Body of pancreas (tissue), 4 donors: Measurements from ENCODE around the gene SLC25A29. TPM values are rescaled to one million over a fixed set of nuclear protein-coding genes. Genes with fewer than 3 reads are reported as not detected.

Experiments
- ATAC-seq: fragments of 150-250 bp; one replicate; pipeline ENCODE4 v1.9.1; 2016
- DNase-seq, 4 donors: peaks; one replicate each; pipeline ENCODE4 v3.0.0-alpha.2; 2019
- H3K27ac ChIP-seq, 4 donors: fragments of 200-600 bp; sonication (generic); 1 replicate in 3 of 4; 2 replicates in 1 of 4; pipeline versions ENCODE4 v1.5.1 to v1.6.1; 2016 to 2019; ENCODE audit warnings: mild to moderate bottlenecking in 1 of 4, mixed read lengths in 1 of 4, moderate library complexity in 1 of 4
- H3K27me3 ChIP-seq, 2 donors: fragments of 200-600 bp; sonication (generic); one replicate each; pipeline ENCODE4 v1.6.0; 2016; ENCODE audit warnings: mild to moderate bottlenecking in 1 of 2
- H3K36me3 ChIP-seq, 2 donors: fragments of 200-600 bp; sonication (generic); replicated peaks in 1 of 2; 2 replicates each; pipeline ENCODE4 v1.5.1; 2016; ENCODE audit warnings: low read depth in 2 of 2; ENCODE audit not compliant: insufficient read depth in 1 of 2
- H3K4me1 ChIP-seq: fragments of 200-600 bp; sonication (generic); one replicate; pipeline ENCODE4 v1.6.0; 2016
- H3K4me3 ChIP-seq, 2 donors: fragments of 200-600 bp; sonication (generic); 1 replicate in 1 of 2; 2 replicates in 1 of 2; pipeline ENCODE4 v1.5.1; 2016 to 2019
- H3K9me3 ChIP-seq, 3 donors: fragments of 200-600 bp; sonication (generic); 1 replicate in 2 of 3; 2 replicates in 1 of 3; pipeline ENCODE4 v1.5.1; 2016
- POLR2A ChIP-seq, 3 donors: fragments of 450-650 bp; IDR thresholded peaks; one replicate each; pipeline ENCODE4 v1.6.1; 2016; ENCODE audit warnings: antibody characterized with exemption in 3 of 3, mild to moderate bottlenecking in 2 of 3
- WGBS, 2 donors: methylation state at CpG; one replicate each; pipeline ENCODE4 v1.1.5; 2017; 5-methylcytosine and 5-hydroxymethylcytosine counted together
- intact Hi-C: fragments of 100-400 bp; cut with DNase I; formaldehyde crosslinking; loops from one replicate; pipeline ENCODE4 v1.15.1; 2023
- total RNA-seq, 2 donors: library from RNA; depleted of rRNA; stranded (reverse); fragments of >200 nt; gene quantifications; one replicate each; pipeline ENCODE4 v1.1.0, GENCODE V29; 2016
- TF ChIP-seq, protein P1 (sequence below), 7 experiments: fragments of 450-650 bp in 4 of 7; fragments of 200-600 bp in 3 of 7; sonication (generic) in 3 of 7; IDR thresholded peaks; one replicate each; pipeline ENCODE4 v1.5.1; 2016 to 2019; ENCODE audit warnings: antibody characterized with exemption in 7 of 7

The SLC25A29 gene
- total RNA-seq, 2 donors from 2014 or later = 25.2 to 63.9 TPM

DNA sequence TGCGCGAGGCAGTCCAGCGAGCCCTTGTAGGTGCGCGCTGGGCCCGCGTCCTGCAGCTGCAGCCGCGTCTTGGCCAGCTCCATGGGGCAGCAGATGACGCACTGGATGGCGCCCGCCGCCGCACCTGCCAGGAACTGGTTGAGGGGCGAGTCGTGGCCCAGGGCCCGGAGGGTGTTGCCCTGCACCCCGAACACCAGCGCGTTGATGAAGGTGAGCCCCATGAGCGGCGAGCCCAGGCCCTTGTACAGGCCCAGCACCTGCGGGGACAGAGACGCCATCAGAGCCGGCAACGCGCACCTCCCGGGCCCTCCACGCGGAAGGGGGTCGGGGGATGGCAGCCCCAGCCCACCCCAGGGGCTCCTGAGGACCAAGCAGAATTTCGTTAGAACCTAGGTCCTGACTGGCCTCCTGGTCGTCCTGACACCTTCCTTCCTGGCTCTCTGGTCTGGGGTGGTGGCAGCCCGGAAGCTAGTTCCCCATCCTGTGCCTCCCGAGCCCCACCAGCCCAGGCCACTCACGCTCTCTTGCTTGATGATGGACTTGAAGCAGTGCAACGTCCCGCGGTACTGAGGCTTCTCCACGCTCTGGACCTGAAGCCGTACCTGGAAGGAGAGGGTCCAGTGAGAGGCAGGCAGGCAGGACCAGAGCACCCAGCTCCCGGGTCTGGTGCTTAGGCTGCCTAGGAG is 13.3 kb downstream of the SLC25A29 start:
- no peak overlapping the region for H3K4me3 ChIP-seq
- no peak for TF ChIP-seq POLR2A (IDR thresholded peaks at IDR 0.05)
- TF ChIP-seq, protein P1, sequence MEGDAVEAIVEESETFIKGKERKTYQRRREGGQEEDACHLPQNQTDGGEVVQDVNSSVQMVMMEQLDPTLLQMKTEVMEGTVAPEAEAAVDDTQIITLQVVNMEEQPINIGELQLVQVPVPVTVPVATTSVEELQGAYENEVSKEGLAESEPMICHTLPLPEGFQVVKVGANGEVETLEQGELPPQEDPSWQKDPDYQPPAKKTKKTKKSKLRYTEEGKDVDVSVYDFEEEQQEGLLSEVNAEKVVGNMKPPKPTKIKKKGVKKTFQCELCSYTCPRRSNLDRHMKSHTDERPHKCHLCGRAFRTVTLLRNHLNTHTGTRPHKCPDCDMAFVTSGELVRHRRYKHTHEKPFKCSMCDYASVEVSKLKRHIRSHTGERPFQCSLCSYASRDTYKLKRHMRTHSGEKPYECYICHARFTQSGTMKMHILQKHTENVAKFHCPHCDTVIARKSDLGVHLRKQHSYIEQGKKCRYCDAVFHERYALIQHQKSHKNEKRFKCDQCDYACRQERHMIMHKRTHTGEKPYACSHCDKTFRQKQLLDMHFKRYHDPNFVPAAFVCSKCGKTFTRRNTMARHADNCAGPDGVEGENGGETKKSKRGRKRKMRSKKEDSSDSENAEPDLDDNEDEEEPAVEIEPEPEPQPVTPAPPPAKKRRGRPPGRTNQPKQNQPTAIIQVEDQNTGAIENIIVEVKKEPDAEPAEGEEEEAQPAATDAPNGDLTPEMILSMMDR (IDR thresholded peaks at IDR 0.05) = no peak
- H3K9me3 ChIP-seq = no peaks in the 10 kb centered on the region
- peaks cover 24% of the 10 kb centered on the region for H3K4me1 ChIP-seq
- no peaks in the 10 kb centered on the region for H3K27me3 ChIP-seq
- intact Hi-C loops = no loop called here
- no peaks in the 10 kb centered on the region for H3K36me3 ChIP-seq
- DNase-seq = peak in 1 of 4 donors; percentile 2
- no peak for ATAC-seq
- no peak overlapping the region for H3K27ac ChIP-seq
- WGBS, 2 donors = 97 to 98% methylated on average over 12 to 40 of the region's 42 CpGs

DNA sequence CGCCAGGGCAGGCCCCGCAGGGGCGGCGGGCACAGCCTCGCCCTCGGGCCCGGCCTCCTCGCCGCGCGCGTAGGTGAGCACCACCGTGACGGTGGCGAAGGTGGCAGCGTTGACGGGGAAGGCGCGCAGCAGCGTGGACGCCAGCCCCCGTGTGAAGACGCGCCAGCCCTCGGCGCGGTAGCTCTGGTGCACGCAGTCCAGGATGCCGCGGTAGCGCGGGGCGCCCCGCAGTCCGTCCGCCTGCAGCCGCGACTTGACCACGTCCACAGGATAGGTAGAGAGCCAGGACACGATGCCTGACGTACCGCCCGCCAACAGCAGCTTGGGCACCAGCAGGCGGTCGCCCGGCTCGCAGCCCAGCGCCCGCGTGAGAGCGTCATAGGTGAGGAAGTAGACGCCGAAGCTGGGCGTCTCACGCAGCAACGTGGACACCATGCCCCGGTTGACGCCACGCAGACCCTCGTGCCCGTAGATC is 13.9 kb downstream of the SLC25A29 start:
- Histone ChIP-seq H3K4me1 (peaks cover 18% of the 10 kb centered on the region), H3K27ac (no peak overlapping the region)
- 96 to 99% methylated on average over 29 to 53 of the region's 61 CpGs for WGBS, 2 donors

DNA sequence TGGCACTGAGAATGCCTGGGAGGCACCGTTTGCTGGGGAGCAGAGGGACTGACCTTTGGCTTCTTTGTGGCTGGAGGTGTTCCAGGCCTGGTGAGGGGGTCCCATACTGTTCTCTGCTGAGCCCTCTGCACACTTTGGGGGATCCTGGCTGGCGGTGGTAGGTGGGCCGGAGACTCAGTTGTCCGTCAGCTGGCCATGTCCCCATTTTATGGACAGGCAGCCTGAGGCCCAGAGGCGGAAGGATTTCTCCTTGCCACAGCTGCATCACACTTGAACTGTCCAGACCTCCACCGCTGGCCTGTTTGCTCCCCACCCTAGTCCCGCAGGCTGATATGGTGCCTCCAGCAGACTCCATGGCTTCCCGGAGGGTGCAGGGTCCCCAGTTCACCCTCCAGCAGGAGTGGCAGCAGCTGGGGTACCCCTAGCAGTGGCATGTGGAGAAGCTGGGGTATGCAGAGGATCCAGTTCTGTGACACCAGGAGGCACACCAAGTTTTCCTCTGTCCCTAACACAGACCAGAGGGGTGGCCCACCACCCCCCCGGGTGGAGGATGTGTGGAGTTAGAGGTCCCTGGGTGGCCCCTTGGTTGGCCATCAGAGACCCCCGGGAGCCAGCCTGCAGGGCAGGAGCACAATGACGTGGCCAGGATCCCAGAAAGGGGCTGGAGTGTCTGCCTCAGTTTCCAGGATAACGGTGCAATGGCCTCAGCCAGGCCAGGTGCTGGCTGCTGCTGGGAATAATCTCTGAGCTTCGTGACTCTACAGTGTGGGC is 14.8 kb downstream of the SLC25A29 start:
- no peak overlapping the region for H3K27ac ChIP-seq
- TF ChIP-seq POLR2A (IDR thresholded peaks at IDR 0.05) = no peak
- TF ChIP-seq, protein P1 (IDR thresholded peaks at IDR 0.05) = no peak
- 85 to 95% methylated on average over 4 to 12 of the region's 13 CpGs for WGBS, 2 donors
- peaks cover 10% of the 10 kb centered on the region for H3K4me1 ChIP-seq
- no peaks in the 10 kb centered on the region for H3K27me3 ChIP-seq
- H3K9me3 ChIP-seq = no peaks in the 10 kb centered on the region
- no peak overlapping the region for H3K4me3 ChIP-seq
- no peak for ATAC-seq
- no peaks in the 10 kb centered on the region for H3K36me3 ChIP-seq
- intact Hi-C loops = no loop called here
- peak in 1 of 4 donors; percentile 4 for DNase-seq

More for the DNA sequence above, 13.9 kb downstream of the SLC25A29 start:
- TF ChIP-seq, protein P1 (IDR thresholded peaks at IDR 0.05) = no peak
- no peak for TF ChIP-seq POLR2A (IDR thresholded peaks at IDR 0.05)
- ATAC-seq (no peak), DNase-seq (no peak)
- H3K27me3 ChIP-seq = no peaks in the 10 kb centered on the region
- intact Hi-C loops = no loop called here
- H3K9me3 ChIP-seq = no peaks in the 10 kb centered on the region
- no peaks in the 10 kb centered on the region for H3K36me3 ChIP-seq
- no peak overlapping the region for H3K4me3 ChIP-seq

DNA sequence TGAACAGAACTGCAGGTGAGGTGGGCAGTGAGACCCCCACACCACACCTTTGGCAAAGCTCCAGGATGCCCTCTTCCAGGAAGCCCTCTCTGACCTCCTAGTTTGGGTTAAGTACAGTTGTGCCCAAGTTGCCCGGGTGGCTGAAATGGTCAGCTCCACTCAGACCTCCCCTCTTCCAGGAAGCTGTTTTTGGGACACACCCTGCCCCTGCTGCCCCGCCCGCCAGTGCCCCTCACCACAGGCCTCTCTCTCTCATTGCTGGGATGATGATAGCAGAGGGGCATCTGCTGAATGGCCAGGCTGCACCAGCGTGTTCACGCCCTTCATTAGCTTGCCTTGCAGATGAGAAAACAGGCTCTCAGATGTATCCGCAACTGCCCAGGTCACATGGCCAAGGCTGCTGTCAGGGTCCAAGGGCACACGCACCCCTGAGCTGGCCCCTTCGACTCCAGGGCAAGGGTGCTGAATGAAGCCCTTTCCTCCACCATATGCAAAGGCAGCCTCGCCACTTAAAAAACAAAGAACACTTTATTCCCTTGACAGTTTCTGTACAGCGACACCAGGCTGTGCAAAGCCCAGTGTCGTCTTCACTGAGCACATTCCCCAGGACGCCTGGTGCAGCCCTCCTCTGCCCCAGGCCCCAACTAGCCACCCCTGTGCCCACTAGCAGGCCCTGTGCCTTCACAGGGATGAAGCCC is 15.5 kb downstream of the SLC25A29 start:
- ATAC-seq (no peak), DNase-seq (peak in 1 of 4 donors; percentile 4)
- Histone ChIP-seq H3K4me1 (peaks cover 9% of the 10 kb centered on the region), H3K4me3 (no peak overlapping the region), H3K27ac (no peak overlapping the region), H3K27me3 (no peaks in the 10 kb centered on the region), H3K36me3 (no peaks in the 10 kb centered on the region), H3K9me3 (no peaks in the 10 kb centered on the region)
- intact Hi-C loops = no loop called here
- 86 to 91% methylated on average over 12 of the region's 12 CpGs for WGBS, 2 donors
- TF ChIP-seq, protein P1 (IDR thresholded peaks at IDR 0.05) = no peak
- TF ChIP-seq POLR2A (IDR thresholded peaks at IDR 0.05) = no peak
